GM12891 (cell line): ENCODE measurements around the gene ENTHD1.

Source experiments
- POLR2A ChIP-seq: IDR thresholded peaks from 2 replicates; pipeline ENCODE4 v1.6.1; 2011; ENCODE audit warnings: low read depth, low read length, control low read depth
- POLR2AphosphoS5 ChIP-seq: IDR thresholded peaks from 2 replicates; pipeline ENCODE4 v1.6.1; 2011; ENCODE audit warnings: low read depth, low read length, control low read depth
- SPI1 ChIP-seq: IDR thresholded peaks from 2 replicates; pipeline ENCODE4 v1.6.1; 2011; ENCODE audit warnings: low read depth, low read length, control low read depth
- TAF1 ChIP-seq: IDR thresholded peaks from 2 replicates; pipeline ENCODE4 v1.6.1; 2011; ENCODE audit warnings: low read depth, low read length, control low read depth

DNA sequence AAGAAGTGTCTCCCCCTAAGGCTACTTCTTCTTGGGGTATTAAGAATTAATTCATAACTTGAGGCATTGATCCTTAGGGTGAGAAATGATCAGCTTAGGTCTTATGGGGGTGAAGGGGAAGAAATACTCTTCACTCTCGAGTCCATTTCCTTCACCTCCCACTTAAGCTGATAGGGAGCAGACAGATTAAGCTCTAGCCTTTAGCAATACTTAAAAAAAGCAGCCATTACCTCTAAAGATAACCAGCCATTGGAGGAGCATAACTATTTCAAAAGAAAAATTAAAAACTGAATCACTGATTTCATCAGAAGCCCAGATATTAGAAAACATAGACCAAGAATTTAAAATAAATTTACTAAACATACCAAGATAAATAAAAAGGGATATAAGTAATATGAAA, 60.5 kb downstream of the ENTHD1 start:
- TF ChIP-seq TAF1 (no peak), POLR2AphosphoS5 (no peak), POLR2A (no peak), SPI1 (no peak)
